Coronary artery (tissue), 2 donors: Measurements from ENCODE around the gene LCE3A.

ENCODE experiments used
- DNase-seq: peaks from one replicate; pipeline ENCODE4 v3.0.0-alpha.2; 2017; ENCODE audit warnings: low spot score
- H3K27ac ChIP-seq, 2 donors: fragments of 200-600 bp; sonication (generic); one replicate each; pipeline ENCODE4 v1.5.1; 2016 to 2019
- H3K4me3 ChIP-seq: fragments of 200-600 bp; sonication (generic); 2 replicates; pipeline ENCODE4 v1.5.1; 2016; ENCODE audit warnings: mild to moderate bottlenecking, moderate library complexity
- TF ChIP-seq, protein P1 (sequence below): fragments of 200-600 bp; sonication (generic); IDR thresholded peaks from one replicate; pipeline ENCODE4 v1.5.1; 2019; ENCODE audit warnings: antibody characterized with exemption

Gene LCE3A

GRCh38 chr1:152577168-152577567 is 45.7 kb downstream of the LCE3A start:
- Histone ChIP-seq H3K27ac (no peak overlapping the region), H3K4me3 (no peak overlapping the region)
- DNase-seq = no peak
- TF ChIP-seq, protein P1, sequence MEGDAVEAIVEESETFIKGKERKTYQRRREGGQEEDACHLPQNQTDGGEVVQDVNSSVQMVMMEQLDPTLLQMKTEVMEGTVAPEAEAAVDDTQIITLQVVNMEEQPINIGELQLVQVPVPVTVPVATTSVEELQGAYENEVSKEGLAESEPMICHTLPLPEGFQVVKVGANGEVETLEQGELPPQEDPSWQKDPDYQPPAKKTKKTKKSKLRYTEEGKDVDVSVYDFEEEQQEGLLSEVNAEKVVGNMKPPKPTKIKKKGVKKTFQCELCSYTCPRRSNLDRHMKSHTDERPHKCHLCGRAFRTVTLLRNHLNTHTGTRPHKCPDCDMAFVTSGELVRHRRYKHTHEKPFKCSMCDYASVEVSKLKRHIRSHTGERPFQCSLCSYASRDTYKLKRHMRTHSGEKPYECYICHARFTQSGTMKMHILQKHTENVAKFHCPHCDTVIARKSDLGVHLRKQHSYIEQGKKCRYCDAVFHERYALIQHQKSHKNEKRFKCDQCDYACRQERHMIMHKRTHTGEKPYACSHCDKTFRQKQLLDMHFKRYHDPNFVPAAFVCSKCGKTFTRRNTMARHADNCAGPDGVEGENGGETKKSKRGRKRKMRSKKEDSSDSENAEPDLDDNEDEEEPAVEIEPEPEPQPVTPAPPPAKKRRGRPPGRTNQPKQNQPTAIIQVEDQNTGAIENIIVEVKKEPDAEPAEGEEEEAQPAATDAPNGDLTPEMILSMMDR = no peak
